HTR-8/SVneo (cell line): ENCODE measurements around the gene CPSF4L.

ENCODE experiments used
- DNase-seq: peaks from one replicate; pipeline ENCODE4 v3.0.0; 2011; ENCODE audit warnings: low spot score, mixed read lengths; ENCODE audit not compliant: insufficient read length
- FAIRE-seq: peaks from 2 replicates; lab custom pipeline; 2011; peaks lifted over from hg19 to GRCh38; lab: Jason Lieb, UNC

Gene CPSF4L

GRCh38 chr17:73209436-73209835 lies 52.2 kb downstream of the CPSF4L start:
- FAIRE-seq (no peak), DNase-seq (no peak)

- FAIRE-seq (no peak), DNase-seq (no peak)
These were observed 53.4 kb downstream of the CPSF4L start for GRCh38 chr17:73208139-73208827.

- FAIRE-seq, result no peak
These were observed 56.2 kb downstream of the CPSF4L start for GRCh38 chr17:73205459-73205961.

GRCh38 chr17:73203788-73204479 lies 57.7 kb downstream of the CPSF4L start:
- no peak for FAIRE-seq
- DNase-seq, result no peak

More at GRCh38 chr17:73205459-73205961, 56.2 kb downstream of the CPSF4L start:
- no peak for DNase-seq

GRCh38 chr17:73203135-73203787 lies 58.4 kb downstream of the CPSF4L start:
- no peak for FAIRE-seq
- DNase-seq, result no peak

GRCh38 chr17:73201215-73202069 lies 60.2 kb downstream of the CPSF4L start:
- no peak for FAIRE-seq
- no peak for DNase-seq

GRCh38 chr17:73200476-73200875 lies 61.2 kb downstream of the CPSF4L start:
- FAIRE-seq (no peak), DNase-seq (no peak)

- DNase-seq (no peak), FAIRE-seq (no peak)
These were observed 61.8 kb downstream of the CPSF4L start for GRCh38 chr17:73199751-73200317.

- DNase-seq, result no peak
- no peak for FAIRE-seq
These were observed 62.8 kb downstream of the CPSF4L start for GRCh38 chr17:73198930-73199260.
